Mesenteric fat pad (tissue), 1 donor: ENCODE measurements around the gene RCN1. TPM values are rescaled to one million over a fixed set of nuclear protein-coding genes. Genes with fewer than 3 reads are reported as not detected.
A peak's percentile ranks its signal among the peaks of the same experiment; 100 is the strongest.
"Not testable (repeated sequence)": the region's sequence is repeated elsewhere in the genome, so short reads cannot be mapped to it uniquely, and the experiment has no call there.

Source experiments
- DNase-seq: peaks from one replicate; pipeline ENCODE4 v3.0.0-alpha.2; 2020; ENCODE audit warnings: low spot score
- long read RNA-seq: library from polyadenylated mRNA; unstranded; transcript quantifications from one replicate; pipeline ENCODE4 v2.0.0, GENCODE V29; 2020
- total RNA-seq: library from RNA; stranded (reverse); fragmentation: NEBNext Ultra II Directional; extraction: Animal tissue kit (Norgen Biotek cat#: 25700); gene quantifications from one replicate; pipeline ENCODE4 v1.2.1, GENCODE V29; 2021
- donor health status: DM: yes; HTN: yes; CAD: no.

Gene RCN1
- total RNA-seq = 133 TPM
- long read RNA-seq, transcript RCN1-207 (5 exons, 2,416 nt) = minor isoform, 6 of 693 reads
- long read RNA-seq, transcript RCN1-204 (2 exons, 2,653 nt) = minor isoform, 5 of 693 reads
- long read RNA-seq, transcript RCN1-201 (6 exons, 2,572 nt) = major isoform, 658 of 693 reads
- long read RNA-seq, partial matches to known transcripts = 9 of 693 reads
- long read RNA-seq, other reads (novel, unspliced or antisense) = 15 of 693 reads

- DNase-seq = peak; percentile 91
Observed at GRCh38 chr11:32090545-32091370, at the start of gene RCN1. Gene RCN1 (plus strand): TSS chr11:32091074. CDS start chr11:32091197, 123 bp downstream.

GRCh38 chr11:32043737-32044136, 47.1 kb upstream of the RCN1 start:
- DNase-seq = no peak

DNA sequence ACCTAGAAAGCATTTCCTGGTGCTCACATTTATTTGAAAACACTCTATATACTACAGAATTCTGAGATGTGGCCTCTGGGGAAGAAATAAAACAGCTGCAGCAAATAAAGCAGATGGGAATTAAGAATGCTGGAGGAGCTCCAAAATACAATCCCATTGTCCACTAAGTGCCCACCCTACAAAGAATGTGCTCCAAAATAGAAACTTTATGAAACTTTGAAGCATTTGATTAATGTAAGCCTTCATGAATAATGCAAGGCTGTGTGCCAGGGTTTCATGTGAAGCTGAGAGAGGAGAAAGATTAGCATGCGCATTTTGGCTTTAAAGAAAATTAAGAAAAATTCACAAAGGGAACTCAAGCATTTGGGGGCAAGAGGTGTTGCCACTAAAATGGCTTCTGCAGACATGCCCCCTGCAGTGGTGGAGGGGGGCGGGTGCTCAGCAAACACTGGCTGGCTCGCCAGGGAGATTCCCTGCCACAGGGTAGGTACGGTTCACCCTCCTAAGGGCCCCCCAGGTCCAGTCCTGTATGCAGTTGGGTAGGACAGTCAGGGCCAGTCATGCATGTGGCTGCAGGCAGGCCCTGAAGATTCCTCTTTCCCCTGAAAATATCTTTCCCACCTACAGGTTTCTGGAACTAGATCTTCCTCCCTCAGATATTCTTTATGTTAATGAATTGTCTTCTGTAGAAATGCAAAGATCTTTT, 46.6 kb upstream of the RCN1 start:
- no peak for DNase-seq

- no peak for DNase-seq
Observed at GRCh38 chr11:32045456-32045855, 45.4 kb upstream of the RCN1 start.

DNA sequence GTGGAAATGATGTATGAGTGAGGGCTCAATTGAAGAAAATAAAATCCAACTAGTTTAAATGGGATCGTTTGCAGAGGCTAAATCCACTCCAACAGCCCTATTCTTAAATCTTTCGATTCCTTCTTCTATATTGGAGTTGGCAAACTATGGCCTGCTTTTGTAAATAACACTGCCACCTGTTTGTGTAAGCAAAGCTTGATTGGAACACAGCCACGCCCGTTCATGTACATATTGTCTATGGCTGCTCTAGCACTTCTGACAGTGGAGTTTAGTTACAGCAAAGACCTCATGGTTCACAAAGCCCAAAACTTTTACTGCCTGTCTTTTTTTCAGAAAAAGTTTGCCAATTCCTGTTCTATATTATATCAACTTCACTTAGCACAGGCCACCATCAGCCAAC, 40.6 kb upstream of the RCN1 start:
- no peak for DNase-seq

GRCh38 chr11:32052215-32052614, 38.7 kb upstream of the RCN1 start:
- no peak for DNase-seq

GRCh38 chr11:32053151-32053888, 37.6 kb upstream of the RCN1 start:
- no peak for DNase-seq

GRCh38 chr11:32055861-32056260, 35.0 kb upstream of the RCN1 start:
- no peak for DNase-seq

DNA sequence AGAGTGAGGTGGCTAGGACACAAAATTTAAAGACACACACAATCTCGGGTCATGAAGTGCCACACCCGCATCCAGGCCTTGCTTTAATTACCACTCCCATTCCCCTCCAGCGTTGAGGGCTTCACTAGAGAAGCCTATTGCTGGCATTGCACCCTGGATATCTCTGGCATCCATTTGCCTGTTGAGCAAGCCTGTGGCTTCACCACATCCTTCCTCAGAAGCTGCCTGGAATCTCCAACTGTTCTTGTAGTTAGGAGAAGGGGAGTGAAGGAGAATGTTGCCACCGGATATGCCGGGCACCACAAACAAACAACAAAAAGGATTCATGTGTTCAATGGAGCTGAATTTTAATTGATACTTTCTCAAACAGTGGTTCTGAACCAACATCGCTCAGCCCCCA, 34.4 kb upstream of the RCN1 start:
- no peak for DNase-seq

- no peak for DNase-seq
Observed at GRCh38 chr11:32059686-32060462, 31.0 kb upstream of the RCN1 start.

- DNase-seq = no peak
Observed at GRCh38 chr11:32062540-32062939, 28.3 kb upstream of the RCN1 start.

DNA sequence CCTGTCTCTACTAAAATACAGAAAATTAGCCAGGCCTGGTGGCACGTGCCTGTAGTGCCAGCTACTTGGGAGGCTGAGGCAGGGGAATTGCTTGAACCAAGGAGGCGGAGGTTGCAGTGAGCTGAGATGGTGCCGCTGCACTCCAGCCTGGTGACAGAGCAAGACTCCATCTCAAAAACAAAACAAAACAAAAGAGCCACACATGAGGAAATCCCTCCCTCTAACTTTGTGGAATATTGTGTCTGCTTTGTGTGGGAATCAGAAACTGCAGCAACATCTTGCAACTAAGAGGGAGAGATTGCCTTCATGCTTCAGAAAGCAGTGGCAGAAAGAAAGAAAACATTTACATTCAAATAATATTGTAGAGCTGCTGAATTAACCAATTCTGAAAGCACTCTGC, 27.8 kb upstream of the RCN1 start:
- DNase-seq = not testable (repeated sequence)

- DNase-seq = no peak
Observed at GRCh38 chr11:32065865-32066629, 24.8 kb upstream of the RCN1 start.

DNA sequence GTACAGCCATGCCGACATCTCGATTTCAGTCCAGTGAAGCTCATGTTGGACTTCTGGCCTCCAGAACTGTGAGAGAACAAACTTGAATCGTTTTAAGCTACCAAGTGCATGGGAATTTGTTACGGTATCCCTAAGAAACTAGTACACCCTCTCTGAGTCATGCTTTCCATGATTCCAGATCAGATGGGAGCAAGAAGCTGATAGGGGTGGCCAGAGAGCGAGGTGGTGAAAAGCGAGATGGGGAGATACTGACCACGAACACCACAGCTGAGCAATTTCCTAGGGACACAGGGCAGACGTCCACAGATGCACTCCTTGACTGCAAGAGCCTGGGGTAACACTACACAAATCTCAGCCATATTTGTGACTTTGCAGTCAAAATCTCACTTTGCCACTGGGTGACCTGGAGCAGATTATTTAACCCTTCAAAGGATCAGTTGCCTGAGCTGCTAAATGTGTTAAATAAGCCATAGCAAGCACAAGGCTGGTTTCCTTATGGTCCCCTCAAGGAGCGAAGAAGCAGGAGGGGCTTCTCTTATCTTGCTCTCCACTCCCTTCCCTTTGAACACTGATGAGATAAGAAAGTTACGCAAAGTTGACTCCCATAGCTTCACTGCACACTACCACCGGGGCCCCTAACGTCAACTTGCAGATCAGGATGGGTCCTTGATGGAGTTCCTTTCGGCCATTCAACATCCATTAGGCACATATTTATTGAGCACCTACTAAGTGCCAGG, 22.6 kb upstream of the RCN1 start:
- no peak for DNase-seq

DNA sequence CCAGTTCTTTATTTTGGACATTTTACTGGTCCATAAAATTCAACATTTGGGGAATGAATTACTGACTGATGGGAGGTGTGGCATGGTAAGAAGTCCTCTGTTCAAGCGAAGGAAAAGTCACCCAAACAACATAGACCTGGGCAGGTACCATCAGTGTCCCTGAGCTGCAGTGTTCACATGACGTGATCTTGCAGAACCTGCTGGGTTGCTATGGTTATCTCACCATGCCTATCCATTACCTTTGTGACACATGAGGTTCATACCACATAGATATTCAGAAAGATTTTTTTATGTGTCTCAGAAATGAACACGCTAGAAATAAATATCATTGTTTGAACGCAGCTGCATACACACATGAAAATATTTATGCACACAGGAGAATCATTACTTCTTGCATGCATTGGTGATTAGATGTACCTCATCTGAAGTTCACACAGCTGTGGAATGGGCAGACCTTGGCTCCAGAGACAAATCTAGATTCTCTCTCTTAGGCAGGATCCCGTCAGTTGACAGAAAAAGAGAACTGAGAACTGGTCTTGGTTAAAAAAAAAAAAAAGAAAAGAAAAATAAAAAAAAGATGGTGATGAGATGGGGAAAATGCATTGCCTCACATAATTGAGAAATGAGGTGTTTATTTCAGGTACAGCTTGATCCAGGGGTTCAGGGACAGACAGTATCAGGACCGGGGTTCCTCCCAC, 21.4 kb upstream of the RCN1 start:
- no peak for DNase-seq

- no peak for DNase-seq
Observed at GRCh38 chr11:32070692-32071091, 20.2 kb upstream of the RCN1 start.

GRCh38 chr11:32071811-32072210, 19.1 kb upstream of the RCN1 start:
- no peak for DNase-seq

DNA sequence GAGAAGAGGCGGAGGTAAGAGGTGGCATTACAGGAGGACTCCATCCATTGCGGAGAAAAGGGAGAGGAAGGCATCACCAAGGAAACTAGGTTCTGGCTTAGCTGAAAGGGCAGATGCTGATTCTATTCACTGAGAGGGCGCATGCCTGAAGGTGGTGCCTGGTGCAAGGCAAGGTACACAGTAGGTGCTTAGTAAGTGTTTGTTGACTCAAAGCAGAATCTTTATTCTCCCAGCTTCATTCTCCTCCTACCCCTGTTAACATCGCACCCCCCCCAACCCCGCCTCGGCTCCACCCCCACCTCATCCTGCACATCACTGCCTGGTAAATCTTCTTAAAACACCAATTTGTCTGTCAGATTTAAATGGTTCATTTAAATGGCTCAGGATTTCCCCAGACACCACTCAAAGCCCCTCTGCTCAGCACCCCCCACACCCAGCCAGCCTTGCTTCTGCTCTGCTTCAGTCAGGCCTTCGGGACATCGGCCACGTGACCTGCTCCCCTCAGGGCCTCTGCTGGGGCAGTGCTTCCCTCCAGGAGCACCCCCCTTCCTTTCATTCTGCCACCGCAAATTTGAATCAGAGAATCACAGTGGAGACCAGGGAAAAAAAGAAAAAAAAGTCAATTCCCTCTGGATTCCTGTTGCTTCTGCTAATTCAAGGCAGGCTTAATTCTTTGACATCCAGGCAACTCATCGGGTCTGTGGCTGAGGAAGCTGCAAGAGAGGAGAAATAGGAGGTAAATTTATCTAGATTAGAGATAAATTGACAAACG, 17.8 kb upstream of the RCN1 start:
- no peak for DNase-seq
